ENCODE measurements around the gene CCDC146.

Gene CCDC146

GRCh38 chr7:77338883-77339629 is 216.6 kb downstream of the CCDC146 start:
- no peaks in the 10 kb centered on the region for H3K27me3 ChIP-seq (ENCODE audit: control insufficient read depth, insufficient read depth, low read length)
- no peak overlapping the region for H3K4me3 ChIP-seq (ENCODE audit: low read length)
- peaks cover 8% of the 10 kb centered on the region for H3K4me1 ChIP-seq (ENCODE audit: control insufficient read depth, insufficient read depth, low read length)
- H3K9me3 ChIP-seq (replicated peaks; ENCODE audit: low read length), result no peaks in the 10 kb centered on the region
- no peak overlapping the region for H3K9ac ChIP-seq (ENCODE audit: low read depth, low read length)
- H3K4me2 ChIP-seq (ENCODE audit: low read length), result no peak overlapping the region
- no peaks in the 10 kb centered on the region for H3K36me3 ChIP-seq (ENCODE audit: insufficient read depth, low read length)

GRCh38 chr7:77339726-77340125 is 217.3 kb downstream of the CCDC146 start:
- no peak overlapping the region for H3K4me2 ChIP-seq (ENCODE audit: low read length)
- no peak overlapping the region for H3K4me3 ChIP-seq (ENCODE audit: low read length)
- H3K9me3 ChIP-seq (replicated peaks; ENCODE audit: low read length), result no peaks in the 10 kb centered on the region
- H3K36me3 ChIP-seq (ENCODE audit: insufficient read depth, low read length), result no peaks in the 10 kb centered on the region
- H3K27me3 ChIP-seq (ENCODE audit: control insufficient read depth, insufficient read depth, low read length), result no peaks in the 10 kb centered on the region
- H3K9ac ChIP-seq (ENCODE audit: low read depth, low read length), result no peak overlapping the region
- H3K4me1 ChIP-seq (ENCODE audit: control insufficient read depth, insufficient read depth, low read length), result peaks cover 8% of the 10 kb centered on the region
